ELR (cell line): ENCODE measurements around the gene KRT83.
A peak's percentile ranks its signal among the peaks of the same experiment; 100 is the strongest.

Source experiments
- DNase-seq: peaks from one replicate; pipeline ENCODE4 v3.0.0-alpha.2; 2015; ENCODE audit warnings: low read depth

Gene KRT83

DNA sequence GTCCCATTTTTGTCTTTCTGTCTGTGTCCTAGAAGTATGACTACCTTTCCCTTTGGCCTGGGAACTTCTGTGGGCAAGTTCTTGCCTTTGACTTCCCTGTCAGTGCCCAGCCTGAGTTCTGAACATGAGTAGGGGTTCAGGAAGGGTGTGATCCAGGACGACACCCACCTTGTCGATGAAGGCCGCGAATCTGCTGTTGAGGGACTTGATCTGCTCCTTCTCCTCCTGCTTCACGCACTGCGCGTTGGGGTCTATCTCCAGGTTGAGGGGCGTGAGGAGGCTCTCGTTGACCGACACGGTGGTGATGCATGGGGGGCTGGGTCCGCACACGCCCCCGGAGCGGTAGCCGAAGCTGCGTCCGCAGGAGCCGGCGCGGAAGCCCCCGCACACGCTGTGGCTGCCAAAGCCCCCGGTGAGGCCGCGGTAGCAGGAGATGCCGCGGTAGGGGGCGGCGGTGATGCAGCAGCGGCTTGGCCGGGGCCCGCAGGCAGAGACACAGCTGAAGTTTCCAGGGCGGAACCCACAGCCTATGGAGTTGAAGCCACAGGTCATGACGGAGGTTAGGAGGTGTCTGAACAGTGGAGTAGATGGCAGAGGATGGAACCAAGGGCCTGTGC lies at the start of gene KRT83:
TSS of gene KRT83 (minus strand) at position 615 of the 617 bp plus-strand sequence. CDS start at position 552, 63 bp downstream.
- DNase-seq: no peak

DNA sequence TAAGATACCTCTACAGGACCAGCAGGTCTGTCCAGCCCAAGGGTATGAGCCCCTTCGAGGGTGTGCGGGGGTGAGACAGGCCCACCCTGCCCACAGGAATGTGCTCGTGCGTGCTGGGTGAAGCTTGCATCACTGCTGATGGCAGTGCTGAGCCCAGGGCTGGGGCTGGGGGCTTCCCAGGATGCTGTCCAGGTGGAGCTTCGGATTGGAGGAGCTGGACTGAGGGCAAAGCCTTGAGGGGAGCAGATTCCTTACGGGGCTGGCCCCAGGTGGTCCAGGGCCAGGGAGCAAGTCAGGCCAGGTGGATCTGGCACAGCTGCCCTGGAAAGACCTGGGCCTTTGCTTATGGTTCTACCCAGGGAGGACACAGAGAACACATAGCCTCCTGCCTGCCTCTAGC lies 48.6 kb upstream of the KRT83 start:
- no peak for DNase-seq

DNA sequence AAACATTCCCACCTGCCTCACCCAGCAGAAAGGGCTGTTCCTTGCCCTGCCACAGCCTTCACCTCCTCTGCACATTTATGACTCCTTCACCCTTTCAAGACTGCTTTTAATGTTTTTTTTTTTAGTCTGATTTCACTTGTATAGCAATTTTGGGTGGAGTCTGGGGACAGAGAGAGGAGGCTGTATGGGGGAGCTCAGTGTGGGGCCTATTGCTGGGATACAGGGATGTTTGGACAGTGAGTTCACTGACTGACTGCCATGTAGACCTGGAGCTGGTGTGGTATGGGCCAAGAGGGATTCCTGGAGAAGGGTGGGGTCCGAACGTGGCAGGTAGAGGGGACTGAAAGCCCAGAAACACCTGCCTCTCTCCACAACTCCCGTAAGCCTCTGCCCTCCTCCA lies 48.0 kb upstream of the KRT83 start:
- DNase-seq: no peak

DNA sequence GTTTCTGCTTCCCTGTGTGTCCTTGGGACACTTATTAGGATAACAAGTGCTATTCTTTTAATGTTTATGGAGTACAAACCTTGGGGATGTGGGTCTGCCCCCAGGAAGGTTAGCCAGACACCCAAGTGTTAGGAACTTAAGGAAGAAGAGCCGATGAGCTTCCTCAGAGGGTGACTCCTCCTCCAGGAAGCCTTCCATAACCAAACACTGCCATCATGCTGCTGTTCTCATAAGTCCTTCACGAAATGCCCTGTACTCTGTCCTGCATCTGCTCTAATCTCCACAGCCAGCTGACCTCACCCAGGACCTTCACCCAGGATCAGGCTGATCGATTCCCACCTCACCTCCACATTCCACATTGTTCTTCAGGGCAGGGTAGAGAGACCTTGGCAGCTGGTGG lies 47.3 kb upstream of the KRT83 start:
- DNase-seq: no peak

DNA sequence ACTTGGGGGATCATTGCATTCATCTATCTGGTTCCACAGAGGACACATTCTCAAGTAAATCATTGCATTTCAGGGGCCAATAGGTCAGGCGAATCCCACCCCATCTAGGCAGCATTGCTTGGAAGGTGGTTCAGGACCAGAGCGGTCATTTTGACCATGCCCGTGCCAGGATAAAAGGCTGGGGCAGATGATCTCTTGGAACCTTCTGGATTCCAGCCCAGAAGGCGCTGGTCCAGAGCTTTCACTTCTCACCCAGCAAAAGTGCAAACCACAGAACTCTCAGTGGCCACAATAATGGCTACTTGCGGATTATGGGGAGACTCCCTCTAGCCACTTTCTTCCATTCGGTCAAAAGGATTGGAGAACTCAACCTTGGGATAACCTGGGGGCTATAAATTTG lies 46.7 kb upstream of the KRT83 start:
- no peak for DNase-seq

DNA sequence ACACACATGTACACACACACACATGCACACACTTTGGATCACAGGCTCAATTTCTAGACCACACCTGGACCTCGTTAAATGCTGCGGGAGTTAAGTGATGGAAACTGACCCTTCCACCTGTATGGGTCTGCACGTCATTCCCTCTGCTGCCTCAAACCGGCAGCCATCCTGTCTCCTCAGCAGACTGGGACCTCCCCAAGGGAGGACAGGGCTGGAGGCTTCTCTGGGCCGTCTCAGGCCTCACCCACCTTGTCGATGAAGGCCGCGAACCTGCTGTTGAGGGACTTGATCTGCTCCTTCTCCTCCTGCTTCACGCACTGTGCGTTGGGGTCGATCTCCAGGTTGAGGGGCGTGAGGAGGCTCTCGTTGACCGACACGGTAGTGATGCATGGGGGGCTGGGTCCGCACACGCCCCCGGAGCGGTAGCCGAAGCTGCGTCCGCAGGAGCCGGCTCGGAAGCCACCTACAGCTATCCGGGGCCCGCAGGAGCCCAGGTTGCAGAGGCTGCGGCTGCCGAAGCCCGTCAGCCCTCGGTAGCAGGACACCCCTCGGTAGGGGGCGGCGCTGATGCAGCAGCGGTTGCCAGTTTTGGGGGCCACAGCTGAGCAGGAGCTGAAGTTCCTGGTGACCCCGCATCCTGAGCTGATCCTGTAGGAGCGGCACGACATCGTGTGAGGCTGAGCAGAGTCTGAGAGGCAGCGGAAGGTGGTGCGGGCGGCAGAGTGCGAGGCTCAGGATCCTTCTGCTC lies 45.7 kb upstream of the KRT83 start, which contains the start of gene KRT85:
TSS of gene KRT85 (minus strand) at position 744 of the 748 bp plus-strand sequence. CDS start at position 668, 76 bp downstream.
- no peak for DNase-seq

DNA sequence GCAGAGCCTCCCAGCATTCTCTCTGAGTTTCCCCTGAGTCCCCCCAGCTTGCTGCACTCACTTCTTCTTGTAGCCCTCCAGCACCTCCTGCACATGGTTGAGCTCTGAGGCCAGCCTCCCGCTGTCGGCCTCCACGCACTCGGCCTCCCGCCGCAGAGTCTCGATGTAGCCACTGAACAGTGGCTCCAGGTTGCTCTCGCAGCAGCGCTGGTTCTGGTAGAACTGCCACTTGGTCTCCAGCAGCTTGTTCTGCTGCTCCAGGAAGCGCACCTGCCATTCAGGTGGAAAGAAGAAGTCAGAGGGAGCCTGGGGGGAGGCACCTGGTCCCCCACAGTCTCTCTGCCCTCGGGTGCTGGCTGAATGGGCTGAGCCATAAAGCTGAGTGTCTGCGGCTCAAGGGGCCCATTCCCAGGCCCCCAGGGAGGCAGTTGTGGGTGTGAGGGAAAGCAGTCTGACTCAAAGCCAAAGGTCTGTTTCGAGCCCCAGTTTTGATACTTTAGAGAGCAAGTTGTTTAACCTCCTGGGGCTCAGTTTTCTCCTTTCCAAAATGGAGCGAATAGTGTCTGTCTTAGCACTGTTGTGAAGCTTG lies 43.8 kb upstream of the KRT83 start:
- no peak for DNase-seq

DNA sequence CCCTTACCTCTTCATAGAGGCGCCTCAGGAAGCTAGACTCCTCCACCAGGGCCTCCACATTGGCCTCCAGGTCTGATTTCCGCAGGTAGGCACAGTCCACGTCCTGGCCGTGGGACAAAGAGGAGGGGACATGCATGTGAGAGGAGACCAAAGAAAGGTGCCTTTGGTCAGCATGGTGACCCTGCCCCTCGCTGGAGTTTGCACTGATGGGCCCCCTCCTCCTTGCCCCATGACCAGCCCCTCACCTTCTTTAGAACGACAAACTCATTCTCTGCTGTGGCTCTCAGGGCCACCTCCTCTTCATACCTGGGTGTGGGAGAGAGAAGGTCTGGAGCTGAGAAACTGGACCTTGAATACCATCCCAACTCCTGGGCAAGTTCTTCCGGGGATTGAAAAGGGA lies 42.9 kb upstream of the KRT83 start:
- DNase-seq: no peak

DNA sequence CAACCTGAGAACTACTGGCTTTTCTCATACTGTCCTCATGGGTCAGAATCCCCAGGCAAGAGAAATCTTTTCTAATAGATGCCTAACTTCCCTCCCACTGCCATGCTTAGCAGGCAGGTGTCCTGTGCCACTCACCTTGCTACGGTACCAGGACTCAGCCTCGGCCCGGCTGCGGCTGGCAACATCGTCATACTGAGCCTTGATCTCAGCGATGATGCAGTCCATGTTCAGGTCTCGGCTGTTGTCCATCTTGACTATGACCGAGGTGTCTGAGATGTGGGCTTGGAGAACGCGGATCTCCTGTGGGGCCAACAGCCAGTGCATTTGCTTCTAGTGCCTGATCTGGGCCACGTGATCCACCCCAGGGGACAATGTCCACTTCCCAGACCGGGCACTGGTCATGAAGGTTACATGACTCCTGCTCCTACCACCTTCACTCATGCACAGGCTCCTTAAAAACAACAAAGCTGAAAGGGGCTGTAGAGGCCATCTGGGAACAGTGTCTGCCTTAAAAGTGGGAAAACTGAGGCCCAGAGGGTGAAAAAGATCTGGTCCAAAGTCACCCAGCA lies 42.0 kb upstream of the KRT83 start:
- no peak for DNase-seq

DNA sequence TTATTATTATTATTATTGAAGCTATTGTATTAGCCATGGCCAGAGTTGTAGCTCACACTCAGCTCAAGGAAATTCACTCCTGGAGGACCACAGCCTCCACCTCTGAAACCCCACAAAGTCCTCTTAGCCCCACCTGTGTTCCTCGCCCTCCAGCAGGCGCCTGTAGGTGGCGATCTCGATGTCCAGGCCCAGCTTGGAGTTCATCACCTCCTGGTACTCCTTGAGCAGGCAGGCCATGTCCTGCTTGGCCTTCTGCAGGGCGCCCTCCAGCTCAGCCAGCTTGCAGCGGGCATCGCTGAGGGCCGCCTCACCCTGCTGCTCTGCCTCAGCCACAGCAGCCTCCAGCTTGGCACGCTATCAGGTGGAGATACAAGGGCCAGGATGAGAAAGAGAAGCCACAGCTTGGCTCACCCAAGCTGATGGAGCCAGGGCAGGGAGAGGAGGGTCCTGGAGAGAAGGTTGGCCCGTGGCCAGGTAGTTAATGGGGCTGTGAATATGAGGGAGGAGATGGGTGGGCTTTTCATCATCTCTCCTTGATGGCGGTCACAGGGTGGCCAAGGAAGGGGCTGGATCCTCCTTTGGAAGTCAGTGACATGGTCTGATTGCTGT lies 41.0 kb upstream of the KRT83 start:
- peak; percentile 8 for DNase-seq

DNA sequence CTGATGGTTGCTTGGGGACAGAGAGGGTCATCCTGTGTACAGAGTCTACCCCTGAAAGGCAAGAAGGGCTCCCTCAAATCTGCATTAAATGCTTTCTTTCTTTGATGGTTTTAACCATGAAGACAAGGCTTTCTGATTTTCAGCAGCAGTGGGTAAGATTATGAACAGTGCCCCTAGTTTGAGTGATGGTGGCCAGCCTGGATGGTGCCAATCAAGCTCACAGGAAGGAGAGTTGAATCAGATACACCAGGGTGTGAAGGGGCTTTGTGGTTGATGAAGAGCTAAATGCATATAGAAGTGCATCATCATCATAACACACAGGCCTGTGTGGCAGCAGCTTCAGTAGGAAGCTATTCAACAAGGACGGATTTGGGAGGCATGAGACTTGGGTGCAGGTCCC lies 40.4 kb upstream of the KRT83 start:
- no peak for DNase-seq

DNA sequence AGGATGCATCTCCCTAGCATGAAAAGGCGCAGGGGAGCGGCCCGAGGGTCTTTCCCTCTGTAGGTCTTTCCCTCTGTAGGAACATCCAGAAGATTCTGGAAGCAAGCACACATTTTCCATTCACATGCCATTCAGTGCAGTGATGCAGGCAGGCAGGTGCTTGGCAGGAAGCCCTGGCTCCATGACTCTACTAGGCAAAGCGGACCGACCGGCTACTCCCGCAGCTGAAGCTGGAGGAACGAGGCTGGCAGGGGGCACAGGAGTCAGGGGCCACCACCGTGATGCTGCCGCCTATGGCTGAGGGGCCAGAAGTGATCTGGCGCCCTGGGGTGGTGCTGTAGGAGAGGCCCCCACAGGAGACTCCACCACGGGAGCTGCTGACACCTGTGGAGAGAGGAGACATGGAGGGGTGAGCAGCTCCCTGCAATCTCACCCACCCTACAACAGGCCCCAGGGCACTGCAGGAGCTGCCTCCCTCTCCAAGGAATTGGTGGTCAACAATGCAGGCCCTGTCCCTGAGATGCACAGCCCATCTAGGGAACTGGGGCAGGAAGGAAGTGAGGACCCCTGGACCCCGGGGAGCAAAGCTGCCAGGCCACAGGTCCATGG lies 39.6 kb upstream of the KRT83 start:
- no peak for DNase-seq

DNA sequence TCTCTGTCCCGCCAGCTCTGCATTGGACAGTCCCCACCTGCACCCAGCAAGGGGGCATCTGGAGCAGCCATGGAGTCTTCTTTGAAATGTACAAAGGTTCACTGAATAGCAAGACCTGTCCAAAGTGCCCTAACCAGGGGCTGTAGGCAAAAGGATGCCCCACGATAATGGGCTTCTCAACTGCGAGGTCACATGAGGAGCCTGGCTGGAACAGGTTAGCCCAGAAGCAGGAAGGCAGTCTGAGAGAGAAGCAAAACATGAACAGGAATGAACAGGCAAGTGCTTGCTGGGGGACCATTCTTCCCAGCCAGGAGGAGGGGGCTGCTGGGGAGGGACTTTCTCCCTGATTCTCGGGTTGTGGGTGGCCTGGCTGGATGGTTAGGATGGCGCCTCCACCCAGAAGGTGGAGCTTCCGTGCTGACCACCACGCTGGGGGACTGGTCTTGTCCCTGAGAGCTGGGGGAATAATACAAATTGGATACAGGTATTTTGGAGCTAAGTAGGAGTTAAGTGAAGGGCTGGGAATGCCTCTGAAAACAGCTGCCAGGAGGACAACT lies 39.0 kb upstream of the KRT83 start:
- DNase-seq: no peak

DNA sequence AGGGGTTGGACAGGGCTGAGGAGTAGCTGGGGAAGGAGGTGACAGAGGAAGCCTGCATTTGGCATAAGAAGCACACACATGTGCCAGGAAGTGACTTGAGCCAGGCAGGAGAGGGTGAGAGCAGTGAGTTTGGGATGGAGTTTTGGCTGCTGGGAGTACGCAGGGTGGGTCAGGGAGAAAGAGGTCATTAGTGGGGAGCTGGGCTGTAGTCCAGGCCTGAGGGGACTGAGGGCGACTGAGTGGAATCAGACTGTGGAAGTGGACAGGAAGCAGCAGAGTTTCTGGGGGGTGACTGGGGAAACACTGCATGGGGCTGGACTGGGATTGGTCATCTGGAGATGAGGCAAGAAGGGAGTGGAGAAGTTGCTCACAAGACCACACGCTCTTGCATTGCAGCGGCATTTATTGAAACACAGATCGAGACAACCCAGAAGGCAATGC lies 38.4 kb upstream of the KRT83 start:
- no peak for DNase-seq

DNA sequence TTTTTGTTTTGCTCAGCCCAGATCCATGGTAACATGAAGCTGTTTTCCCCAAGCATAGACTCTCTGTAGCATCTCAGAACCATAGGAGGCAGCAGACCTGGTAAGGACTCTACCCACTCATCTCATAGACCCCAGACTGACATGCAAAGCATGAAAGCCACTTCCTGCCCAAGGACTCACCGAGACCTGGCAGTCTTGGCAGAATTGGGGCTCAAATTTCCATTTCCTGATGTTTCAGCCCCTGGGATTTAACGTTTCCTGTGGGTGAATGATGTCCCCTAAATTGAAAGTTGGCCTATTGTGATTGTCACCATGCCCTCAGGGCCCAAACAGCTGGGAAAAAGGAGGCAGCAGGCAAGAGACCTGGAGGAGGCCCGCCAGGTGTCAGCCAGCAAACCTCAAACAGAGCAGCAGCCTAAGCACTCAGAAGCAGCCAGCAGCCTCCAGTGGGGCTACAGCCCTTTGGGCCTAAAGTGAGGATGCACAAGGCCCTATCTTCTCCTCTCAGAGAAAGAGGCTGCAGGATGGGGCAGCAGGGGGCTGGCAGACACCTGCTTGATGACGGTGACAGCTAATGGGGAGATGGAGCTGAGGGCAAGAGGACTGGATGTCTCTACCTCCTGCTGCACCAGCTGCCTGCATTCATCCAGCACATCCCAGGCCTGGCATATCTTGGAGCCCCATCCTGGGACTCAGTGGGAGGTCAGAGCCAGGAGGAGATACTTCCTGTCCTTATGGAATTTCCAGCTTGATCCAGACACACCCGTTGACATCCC lies 37.6 kb upstream of the KRT83 start:
- DNase-seq: peak; percentile 56

DNA sequence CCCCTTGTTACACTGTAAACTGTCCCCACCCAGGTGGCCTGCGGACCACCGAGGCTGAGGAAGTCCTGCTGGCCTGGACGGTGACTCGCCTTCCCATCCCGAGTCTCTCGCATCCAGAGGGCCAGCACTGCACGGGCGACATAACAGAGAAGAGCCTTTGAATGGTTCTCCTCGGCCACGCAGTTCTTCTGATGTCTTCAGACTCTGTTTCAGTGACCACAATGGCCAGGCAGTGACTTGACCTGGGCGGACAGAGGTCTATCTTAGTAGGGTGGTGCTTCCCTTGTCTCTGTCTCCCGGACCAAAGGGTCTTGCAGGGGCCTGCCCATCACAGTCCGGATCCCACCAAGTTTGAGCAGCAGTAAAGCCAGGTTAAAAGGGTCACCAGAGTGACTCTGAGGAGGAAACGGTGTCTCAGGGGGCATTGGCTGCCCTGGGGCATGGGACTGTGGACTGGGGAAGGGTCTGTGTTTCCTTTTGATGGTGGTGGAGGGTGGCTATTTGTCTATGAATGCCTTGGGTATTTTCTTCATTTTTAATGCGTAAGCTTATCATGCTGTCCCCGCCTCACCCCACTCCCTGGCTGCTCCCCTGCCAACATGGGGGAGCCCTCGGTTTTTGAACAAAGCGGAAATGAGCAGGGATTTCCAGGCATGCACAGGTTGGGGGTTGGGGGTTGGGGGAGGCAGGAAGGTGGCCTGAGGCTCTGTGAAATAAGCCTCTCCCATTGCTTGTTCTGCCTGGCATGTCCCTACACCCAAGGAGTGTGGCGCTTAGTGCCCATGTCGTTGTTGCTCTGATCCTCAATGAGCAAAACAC lies 35.8 kb upstream of the KRT83 start:
- no peak for DNase-seq

DNA sequence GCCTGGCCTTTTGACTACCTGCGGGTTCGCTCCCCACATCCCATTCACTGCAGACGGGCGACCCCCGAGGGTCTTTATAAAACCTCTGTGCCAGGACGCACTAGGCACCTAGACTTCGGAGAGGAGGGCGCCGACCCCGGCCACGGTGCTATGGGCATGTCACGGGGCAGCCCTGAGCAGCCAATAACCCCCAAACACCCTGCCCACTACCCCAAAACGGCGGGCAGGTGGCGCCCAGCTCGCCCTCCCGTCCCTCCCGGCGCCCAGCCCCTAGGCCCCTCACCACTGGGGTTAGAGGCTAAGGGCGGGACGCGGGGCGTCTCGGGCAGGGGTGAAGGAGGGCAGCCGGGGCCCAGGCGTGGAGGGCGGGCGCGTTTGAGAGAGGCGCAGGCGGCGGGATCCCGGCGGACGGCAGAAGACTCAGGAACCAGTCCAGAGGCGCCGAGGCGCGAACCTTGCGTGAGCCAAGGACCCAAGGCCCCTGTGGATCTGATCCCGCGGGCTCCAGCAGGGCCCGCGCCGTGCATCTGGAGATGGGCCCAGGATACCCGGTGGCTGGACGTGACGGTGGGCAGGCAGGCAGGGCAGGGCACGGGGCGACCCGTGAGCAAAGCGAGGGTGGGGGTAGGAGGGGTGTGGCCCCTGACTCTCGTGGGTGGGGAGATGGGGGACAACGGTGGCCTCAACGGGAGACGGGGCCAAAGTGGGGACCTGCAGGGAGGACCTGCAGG lies 35.0 kb upstream of the KRT83 start:
- no peak for DNase-seq

DNA sequence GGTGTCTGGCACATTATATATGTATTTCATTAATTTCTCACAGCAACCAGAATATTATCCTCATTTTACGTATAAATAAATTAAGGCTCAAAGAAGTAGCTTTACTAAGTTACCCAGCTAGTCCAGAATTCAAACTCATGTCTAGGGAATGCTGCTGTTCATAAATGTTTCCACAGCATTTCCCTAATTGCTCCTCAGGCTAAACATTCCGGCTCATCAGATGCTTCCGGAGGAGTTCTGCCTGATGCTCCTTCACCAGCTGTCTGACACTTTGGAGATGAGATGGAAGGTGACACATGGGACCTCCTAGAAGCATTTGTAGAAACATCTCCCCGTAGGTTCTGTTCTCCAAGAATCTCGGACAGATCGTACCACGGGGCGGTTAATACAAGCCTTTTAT lies 34.0 kb upstream of the KRT83 start:
- peak; percentile 47 for DNase-seq

DNA sequence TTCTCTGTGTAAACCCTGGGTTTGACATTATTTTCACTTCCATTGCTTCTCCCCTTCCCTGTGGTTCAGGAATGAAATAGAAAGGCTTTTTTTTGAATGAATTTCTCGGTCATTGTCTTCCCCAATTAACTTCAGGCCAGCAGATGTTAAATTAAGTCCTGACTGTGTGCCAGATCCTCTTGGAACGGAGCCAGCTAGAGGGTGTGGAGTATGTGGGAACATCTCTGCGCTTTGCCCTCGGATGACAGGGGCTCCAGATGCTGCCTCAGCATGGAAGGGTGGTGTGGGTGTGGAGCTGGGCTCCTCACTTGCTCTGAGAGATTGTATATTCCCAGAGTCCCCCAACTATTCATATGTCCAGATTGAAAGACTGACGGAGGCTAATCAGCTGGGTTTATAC lies 33.0 kb upstream of the KRT83 start:
- DNase-seq: no peak
